Mesothelial cell of epicardium (in vitro differentiated cells): ENCODE measurements around the gene TRIM26. TPM values are rescaled to one million over a fixed set of nuclear protein-coding genes. Genes with fewer than 3 reads are reported as not detected.
"Not testable (repeated sequence)": the region's sequence is repeated elsewhere in the genome, so short reads cannot be mapped to it uniquely, and the experiment has no call there.

Source experiments
- DNase-seq, 2 experiments: peaks; one replicate each; pipeline ENCODE4 v3.0.0; 2021; ENCODE audit warnings: low spot score in 2 of 2; ENCODE audit not compliant: unreplicated experiment in 2 of 2
- H3K27ac Mint-ChIP-seq: 2 replicates; pipeline ENCODE4 v1.8.0; 2021; ENCODE audit warnings: mixed read lengths
- H3K27me3 Mint-ChIP-seq: 2 replicates; pipeline ENCODE4 v1.8.0; 2021; ENCODE audit warnings: low read depth, mixed read lengths
- H3K36me3 Mint-ChIP-seq: 2 replicates; pipeline ENCODE4 v1.8.0; 2021; ENCODE audit warnings: mixed read lengths
- H3K4me1 Mint-ChIP-seq: 2 replicates; pipeline ENCODE4 v1.8.0; 2021; ENCODE audit warnings: mixed read lengths
- H3K4me3 Mint-ChIP-seq: 2 replicates; pipeline ENCODE4 v1.8.0; 2021; ENCODE audit warnings: mild to moderate bottlenecking, moderate library complexity, mixed read lengths
- H3K9me3 Mint-ChIP-seq: 2 replicates; pipeline ENCODE4 v1.8.0; 2021; ENCODE audit warnings: mixed read lengths
- CTCF ChIP-seq: fragments of 200-600 bp; sonication (generic); IDR thresholded peaks from one replicate; pipeline ENCODE4 v1.5.0; 2021; ENCODE audit warnings: antibody characterized with exemption; ENCODE audit not compliant: unreplicated experiment
- total RNA-seq: library from RNA; stranded (reverse); gene quantifications from 3 replicates; pipeline ENCODE4 v1.2.1, GENCODE V29; 2021

TRIM26 gene, protein sequence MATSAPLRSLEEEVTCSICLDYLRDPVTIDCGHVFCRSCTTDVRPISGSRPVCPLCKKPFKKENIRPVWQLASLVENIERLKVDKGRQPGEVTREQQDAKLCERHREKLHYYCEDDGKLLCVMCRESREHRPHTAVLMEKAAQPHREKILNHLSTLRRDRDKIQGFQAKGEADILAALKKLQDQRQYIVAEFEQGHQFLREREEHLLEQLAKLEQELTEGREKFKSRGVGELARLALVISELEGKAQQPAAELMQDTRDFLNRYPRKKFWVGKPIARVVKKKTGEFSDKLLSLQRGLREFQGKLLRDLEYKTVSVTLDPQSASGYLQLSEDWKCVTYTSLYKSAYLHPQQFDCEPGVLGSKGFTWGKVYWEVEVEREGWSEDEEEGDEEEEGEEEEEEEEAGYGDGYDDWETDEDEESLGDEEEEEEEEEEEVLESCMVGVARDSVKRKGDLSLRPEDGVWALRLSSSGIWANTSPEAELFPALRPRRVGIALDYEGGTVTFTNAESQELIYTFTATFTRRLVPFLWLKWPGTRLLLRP
- total RNA-seq = 55.4 to 58.3 TPM (median 56.9 TPM) in 3 replicates

GRCh38 chr6:30212865-30213666 is at the start of gene TRIM26:
TSS of gene TRIM26 (minus strand) at chr6:30213406. CDS start at chr6:30199103, 14,303 bp downstream.
- peak; percentile 91 to 98 for DNase-seq
- H3K36me3 Mint-ChIP-seq = peaks cover 4% of the 10 kb centered on the region
- H3K4me3 Mint-ChIP-seq = peak within 1 kb of the TSS; percentile 98
- H3K4me1 Mint-ChIP-seq = peaks cover 46% of the 10 kb centered on the region
- no peaks in the 10 kb centered on the region for H3K9me3 Mint-ChIP-seq
- peak within 1 kb of the TSS; percentile 100 for H3K27ac Mint-ChIP-seq
- no peaks in the 10 kb centered on the region for H3K27me3 Mint-ChIP-seq
- TF ChIP-seq CTCF = no peak

DNA sequence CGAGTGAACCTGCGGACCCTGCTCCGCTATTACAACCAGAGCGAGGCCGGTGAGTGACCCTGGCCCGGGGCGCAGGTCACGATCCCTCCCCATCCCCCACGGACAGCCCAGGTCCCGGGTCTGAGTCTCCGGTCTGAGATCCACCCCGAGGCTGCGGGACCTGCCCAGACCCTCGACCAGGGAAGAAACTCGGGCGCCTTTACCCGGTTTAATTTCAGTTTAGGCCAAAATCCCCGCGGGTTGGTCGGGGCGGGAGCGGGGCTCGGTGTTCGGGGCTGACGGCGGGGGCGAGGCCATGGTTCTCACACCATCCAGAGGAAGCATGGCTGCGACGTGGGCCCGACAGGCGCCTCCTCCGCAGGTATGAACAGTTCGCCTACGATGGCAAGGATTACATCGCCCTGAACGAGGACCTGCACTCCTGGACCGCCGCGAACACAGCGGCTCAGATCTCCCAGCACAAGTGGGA is 46.9 kb upstream of the TRIM26 start:
- no peak for DNase-seq

GRCh38 chr6:30259140-30260035 is 46.2 kb upstream of the TRIM26 start:
- peak overlapping the region; percentile 85 for H3K27ac Mint-ChIP-seq
- H3K4me3 Mint-ChIP-seq = peak overlapping the region; percentile 77
- peak; percentile 51 to 84 for DNase-seq
- peaks cover 24% of the 10 kb centered on the region for H3K27me3 Mint-ChIP-seq
- H3K4me1 Mint-ChIP-seq = peaks cover 8% of the 10 kb centered on the region
- peaks cover 7% of the 10 kb centered on the region for H3K36me3 Mint-ChIP-seq
- H3K9me3 Mint-ChIP-seq = no peaks in the 10 kb centered on the region
- no peak for TF ChIP-seq CTCF

More for the DNA sequence above, 46.9 kb upstream of the TRIM26 start:
- H3K27ac Mint-ChIP-seq = no peak overlapping the region
- peaks cover 22% of the 10 kb centered on the region for H3K27me3 Mint-ChIP-seq
- peak overlapping the region; percentile 77 for H3K4me3 Mint-ChIP-seq
- H3K36me3 Mint-ChIP-seq = peaks cover 7% of the 10 kb centered on the region
- TF ChIP-seq CTCF = no peak
- no peaks in the 10 kb centered on the region for H3K9me3 Mint-ChIP-seq
- peaks cover 8% of the 10 kb centered on the region for H3K4me1 Mint-ChIP-seq

GRCh38 chr6:30258204-30258603 is 45.0 kb upstream of the TRIM26 start:
- Mint-ChIP-seq H3K4me3 (no peak overlapping the region), H3K27me3 (peaks cover 31% of the 10 kb centered on the region), H3K9me3 (peaks cover 5% of the 10 kb centered on the region), H3K27ac (no peak overlapping the region), H3K4me1 (peaks cover 8% of the 10 kb centered on the region), H3K36me3 (peaks cover 7% of the 10 kb centered on the region)
- DNase-seq = no peak
- no peak for TF ChIP-seq CTCF

- DNase-seq, H3K4me3 Mint-ChIP-seq, H3K36me3 Mint-ChIP-seq, H3K4me1 Mint-ChIP-seq, H3K27ac Mint-ChIP-seq, H3K9me3 Mint-ChIP-seq: not testable (repeated sequence)
- H3K27me3 Mint-ChIP-seq = peaks cover 45% of the 10 kb centered on the region
Measured at GRCh38 chr6:30252417-30252816, 39.2 kb upstream of the TRIM26 start.
